HG03095 (cell line): ENCODE measurements around the gene SMIM45.

ENCODE experiments used
- ATAC-seq: cut with Tn5 transposase; IDR thresholded peaks from one replicate; pipeline ENCODE4 v1.9.1; 2021; ENCODE audit warnings: moderate library complexity; ENCODE audit not compliant: unreplicated experiment

Gene SMIM45

DNA sequence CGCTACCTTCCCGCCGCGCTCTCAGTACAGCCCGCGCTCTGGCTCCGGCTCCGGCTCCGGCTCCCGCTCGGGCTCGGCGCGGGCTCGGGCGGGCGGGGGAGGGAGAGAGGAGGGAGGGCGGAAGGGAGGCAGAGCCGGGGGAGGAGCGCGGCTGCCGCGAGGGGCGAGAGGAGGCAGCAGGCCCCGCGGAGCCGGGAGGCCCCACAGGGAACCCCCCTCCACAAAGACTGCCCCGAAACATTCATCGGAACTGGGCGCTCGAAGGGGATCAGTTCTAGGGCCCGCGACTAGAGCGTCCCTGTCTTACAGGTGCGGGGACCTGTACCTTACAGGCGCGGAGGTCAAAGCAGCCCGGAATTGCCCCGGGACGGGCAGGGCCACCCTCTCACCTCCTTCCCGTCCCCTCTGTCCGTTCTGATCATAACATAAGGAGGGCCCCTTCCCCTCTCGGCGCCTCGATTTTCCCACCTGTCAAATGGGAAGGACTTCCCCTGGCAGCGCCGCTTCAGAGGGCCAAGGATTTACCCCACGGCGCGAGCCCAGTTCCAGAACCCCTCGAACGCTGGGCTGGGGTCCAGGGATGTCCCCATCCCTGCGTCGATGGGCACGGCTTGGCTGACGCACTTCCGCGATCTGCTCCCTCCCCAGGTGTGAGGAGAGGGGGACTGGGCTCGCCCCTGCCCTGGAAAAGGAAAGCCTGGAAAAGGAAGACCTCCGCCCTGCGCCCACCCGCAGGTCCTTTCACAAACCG lies 36.7 kb upstream of the SMIM45 start, which contains the start of gene SHISA8:
Gene SHISA8 (minus strand): TSS at position 40 of the 751 bp plus-strand sequence. CDS start 407 bp downstream, outside the sequence.
- no peak for ATAC-seq

DNA sequence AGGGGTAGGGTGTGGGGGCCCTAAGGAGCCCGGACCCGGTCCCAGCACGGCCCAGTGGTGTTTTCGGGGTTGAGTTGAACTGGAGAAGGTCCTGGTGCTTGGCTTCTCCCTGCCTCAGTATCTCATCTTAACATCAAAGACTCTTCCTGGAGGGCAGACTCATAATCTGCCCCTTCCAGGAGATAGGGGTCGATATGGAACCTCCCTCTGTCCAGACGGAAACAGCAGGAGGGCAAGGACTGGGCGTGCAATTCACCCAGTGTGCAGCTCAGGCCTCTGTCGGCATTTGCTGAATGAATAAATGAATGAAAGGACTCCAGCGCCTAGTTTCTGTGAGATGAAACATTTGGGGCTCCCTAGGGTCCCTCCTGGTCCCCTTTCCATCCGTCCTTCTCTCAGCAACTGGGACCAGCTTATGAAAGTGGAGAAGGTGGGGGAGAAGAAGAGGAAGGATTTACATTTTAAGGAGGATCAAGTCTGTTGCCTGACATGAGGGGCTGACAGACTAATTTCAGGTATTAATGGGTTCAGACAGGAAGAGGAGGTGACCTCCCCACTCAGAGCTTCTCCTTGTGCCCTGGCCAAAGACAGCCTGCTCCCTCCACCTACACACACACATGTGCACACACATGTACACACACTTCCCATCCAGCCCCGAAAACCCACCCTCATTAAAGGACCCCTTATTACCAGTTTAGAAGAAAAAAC lies 36.0 kb upstream of the SMIM45 start:
- no peak for ATAC-seq

DNA sequence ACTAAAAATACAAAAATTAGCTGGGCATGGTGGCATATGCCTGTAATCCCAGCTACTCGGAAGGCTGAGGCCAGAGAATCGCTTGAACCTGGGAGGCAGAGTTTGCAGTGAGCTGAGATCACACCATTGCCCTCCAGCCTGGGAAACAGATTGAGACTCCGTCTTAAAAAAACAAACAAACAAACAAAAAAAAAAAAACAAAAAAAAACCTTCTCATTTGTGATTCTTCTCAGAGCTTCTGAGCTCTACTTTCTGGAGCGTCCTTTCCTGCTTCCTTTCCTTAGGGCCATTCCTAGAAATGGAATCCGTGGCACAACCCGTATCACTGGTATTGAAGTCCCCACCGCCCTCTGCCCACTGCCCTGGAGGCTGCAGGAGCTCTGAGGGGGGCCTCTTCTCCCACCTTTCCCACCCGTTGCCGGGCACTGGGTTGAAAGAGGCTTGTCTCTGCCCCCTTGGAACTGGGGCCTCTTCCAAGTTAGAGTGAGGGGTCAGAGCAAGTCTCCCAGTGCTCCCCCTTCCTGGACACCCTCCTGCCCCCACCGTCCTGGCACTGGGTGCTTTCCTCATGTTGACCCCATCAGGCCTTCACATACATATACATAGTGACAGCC lies 35.1 kb upstream of the SMIM45 start:
- no peak for ATAC-seq

DNA sequence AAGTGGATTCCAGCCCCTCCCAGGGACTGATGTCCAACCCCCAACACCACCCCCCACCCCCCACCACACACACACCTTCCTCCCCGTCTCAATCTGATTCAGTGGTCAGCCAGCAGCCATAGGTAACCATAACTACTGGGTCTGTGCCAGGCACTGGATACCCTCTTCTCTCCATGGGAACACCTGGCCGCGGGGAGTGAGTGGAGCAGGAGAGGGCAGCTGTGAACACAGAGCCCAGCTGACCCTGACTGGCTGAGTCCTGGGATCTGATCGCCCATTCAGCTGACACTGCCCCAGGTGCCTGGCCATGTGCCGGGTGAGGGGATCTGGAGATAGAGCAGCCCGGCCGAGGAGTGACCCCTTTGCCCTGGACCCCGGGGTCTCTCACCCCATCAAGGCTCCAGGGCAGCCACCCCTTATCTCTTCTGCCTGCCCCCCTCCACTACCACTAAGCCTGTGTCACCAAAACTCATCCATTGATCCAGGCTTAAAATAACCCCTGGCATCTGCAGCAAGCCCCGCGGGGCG lies 34.5 kb upstream of the SMIM45 start:
- ATAC-seq: no peak

DNA sequence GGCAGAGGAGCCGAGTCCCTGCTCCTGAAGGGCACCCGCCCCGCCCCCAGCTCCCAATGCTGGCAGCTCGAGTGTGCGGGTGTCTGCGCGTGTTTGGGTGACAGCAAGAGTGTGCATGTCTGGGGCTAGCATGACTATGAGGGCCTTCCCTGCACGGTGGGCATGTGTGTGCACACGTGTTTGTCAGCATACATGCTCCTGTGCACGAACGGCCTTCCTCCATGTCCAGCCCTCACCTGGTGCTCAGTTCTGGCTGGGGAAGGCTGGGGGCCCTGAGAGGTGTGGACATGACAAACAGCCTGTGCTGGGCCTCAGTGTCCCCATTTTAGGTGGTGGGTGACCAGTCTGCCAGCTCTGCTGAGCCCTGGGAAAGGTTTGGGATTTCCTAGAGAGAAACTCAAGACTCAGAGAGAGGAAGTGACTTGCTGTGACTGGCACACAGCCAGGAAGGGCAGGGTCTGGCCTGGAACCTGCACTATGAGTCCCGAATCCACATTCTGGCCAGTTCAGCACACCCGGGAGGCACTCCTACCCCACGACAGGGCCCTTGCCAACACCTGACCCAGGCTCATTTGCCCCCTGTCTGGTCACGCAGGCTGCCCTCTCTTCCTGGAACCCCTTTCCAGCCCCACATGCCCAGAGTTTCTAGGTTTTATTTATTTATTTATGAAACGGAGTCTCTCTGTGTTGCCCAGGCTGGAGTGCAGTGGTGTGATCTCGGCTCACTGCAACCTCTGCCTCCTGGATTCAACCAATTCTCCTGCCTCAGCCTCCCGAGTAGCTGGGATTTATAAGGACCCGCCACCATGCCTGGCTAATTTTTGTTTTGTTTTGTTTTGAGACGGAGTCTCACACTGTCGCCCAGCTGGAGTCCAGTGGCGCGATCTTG lies 33.8 kb upstream of the SMIM45 start:
- no peak for ATAC-seq

DNA sequence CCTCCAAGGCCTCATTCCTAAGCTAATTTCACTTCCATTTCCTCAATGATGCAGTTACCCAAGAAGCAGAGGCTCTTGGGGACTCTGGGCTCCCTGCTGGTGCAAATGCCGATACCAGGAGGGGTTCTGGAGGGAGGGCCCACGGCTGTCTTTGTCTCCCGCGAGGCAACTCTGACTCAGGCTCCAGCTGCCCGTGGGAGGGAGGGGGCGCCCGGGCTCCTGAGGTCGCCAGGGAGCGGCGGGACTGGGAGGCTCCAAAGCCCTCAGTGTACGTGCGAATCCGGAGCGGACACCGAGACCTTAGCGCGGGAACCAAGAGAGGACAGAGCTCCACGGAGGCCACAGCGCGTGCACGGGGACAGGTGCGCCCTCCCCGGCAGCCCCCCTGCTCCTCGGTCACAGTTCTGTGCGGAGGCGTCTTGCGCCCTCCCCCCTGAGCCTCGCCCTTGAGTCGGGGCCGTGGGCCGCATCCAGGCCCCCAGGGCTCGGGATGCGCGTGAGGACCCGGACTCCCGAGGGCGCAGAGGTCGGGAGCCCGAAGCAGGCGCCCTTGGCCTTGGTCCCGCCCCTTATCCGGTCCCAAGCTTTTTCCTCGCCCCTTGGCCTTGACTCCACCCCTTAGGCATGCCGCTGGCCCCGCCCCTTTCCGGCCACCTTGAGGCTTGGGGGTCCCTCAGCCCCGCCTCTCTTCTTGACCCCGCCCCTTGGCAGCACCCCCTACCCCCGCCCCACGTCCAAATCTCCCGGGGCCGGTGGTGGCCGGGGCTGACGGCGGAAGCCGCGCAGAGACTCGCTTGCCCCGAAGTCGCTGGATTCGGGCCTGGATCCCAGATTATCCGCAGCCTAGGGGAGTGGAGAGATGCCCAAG lies 32.4 kb upstream of the SMIM45 start:
- peak; percentile 26 for ATAC-seq

DNA sequence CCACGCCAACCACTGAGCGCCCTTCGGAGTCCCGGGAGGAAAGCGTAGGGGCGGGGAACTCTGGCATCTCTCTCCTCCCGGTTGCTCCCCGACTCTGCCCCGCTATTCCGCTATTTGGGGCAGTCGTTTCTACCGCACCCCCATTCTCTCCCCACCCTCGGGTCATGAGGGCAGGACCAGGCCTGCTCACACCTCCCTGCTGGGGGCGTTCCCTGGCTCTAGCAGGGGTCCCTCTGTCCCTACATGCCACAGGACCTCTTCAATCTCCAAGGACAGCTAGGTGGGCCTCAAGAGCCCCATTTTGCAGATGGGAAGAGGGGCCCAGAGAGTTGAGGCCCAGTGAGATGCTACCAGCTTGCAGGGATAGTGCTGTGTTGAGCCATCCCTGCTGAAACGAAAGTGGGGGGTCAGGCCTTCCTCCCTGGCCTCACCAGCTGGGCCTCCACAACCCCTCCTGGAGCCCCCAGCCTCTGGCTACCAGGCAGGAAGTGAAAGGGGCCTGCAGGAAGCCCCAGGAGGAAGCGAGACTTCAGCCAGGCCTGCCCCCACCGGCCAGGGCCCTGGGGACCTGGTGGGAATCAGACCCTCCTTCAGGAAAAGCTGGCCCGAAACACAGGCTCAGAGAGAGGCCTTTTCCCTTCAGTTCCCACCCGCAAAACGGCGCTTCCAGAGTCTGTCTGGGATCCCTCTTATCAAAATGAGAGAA lies 31.5 kb upstream of the SMIM45 start:
- ATAC-seq: peak; percentile 15

DNA sequence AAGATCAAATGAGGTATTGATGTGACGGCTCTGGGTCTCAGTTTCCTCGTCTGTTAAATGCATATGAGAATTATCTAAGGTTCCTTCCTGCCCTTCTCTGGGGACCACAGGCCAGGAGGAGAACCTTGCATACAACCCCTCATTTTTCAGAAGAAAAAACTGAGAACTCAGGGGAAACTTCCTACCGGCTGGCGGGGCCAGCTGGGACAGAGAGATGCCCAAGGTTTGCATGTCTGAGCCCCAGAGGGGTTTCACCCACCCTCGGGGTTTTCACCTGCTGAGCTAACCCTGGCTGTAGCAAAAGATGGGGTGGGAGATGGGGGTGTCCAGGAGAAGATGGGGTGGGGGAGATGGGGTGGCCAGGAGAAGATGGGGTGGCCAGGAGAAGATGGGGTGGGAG lies 29.6 kb upstream of the SMIM45 start:
- no peak for ATAC-seq

DNA sequence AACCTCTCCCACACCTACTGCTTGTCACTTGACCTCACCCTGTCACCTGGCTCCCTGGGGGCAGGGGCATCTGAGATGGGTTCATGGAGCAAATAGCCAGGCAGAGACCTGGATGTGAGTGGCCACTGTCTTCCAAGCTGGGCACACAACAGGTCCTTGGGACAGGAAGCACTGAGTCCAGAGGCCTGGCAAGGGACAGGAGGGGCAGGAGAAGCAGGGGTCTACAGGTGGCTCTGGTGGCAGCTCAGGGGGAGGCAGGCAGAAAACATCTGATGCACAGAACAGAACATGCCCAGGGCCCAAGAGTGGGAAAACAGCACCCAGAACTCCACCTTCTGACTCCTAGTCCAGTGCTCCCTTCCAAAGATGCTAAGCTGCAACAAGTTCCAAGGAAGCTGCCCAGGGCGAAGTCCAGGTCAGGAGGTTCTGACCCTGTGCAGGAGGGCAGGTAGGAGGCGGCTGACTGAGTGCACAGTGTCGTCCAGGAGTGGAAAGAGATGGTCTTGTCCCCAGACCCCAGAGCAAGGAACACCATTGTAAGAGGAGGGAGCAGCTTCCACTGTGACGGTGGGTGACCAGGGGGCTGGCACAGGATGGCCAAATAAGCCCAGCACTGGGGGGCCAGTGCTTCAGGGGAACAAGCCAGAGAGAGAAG lies 28.9 kb upstream of the SMIM45 start:
- ATAC-seq: no peak

DNA sequence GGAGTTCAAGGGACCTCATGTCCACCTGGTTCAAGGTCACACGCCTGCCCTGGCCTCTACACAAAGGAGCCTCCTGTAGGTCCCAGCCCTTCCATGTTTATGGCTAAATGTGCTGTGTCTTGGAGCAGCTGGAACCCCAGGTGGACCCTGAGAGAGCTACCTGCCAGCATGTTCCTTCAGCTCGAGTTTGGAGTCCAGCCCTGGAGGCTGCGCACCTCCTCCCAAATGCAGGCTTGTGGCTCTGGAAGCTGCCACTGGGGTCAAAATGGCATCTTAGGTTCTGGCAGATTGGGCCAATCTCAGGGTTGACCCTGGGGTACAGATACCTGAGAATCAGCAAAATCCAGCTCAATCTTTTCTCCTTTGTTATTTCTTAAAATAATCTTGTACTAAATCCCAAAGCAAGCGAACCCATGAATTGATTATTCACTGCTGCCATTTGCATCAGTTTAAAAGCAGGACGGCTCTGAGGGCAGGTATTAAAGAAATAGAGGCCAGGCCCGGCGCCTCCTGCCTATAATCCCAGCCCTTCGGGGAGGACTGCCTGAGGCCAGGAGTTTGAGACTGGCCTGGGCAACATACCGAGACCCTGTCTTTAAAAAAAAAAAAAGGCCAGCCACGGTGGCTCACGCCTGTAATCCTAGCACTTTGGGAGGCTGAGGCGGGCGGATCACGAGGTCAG lies 28.2 kb upstream of the SMIM45 start:
- no peak for ATAC-seq

DNA sequence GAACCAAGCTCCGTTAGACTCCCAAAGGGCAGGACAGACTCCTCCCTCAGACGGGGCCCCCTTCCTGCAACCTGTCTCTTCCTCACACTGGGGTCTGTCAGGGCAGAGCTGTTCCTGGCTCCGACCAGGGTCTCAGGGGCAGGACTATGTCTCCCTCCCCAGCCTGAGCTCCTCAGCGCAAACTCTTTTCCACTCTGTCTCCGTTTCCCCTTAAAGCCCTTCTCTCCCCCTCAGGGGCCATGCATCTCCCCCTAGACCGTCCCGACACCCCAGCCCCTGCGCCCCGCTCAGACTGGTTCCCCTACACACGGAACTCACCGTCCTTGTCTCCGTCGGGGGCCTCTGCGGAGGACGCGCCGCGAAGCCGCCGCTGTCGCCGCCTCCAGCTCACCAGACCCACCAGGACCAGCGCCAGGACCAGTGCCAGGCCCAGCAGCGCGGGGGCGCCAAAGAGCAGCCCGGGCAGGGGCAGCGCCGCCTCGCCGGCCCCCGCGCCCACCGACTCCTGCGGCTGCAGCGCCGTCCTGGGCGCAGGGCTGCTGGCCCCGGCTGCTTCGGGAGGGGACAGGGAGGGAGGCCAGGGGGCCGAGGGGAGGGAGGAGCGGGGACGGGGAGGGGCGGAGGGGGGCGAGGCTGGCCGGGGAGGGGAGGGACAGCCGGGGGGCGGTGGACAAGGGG lies 26.0 kb upstream of the SMIM45 start:
- peak; percentile 32 for ATAC-seq

DNA sequence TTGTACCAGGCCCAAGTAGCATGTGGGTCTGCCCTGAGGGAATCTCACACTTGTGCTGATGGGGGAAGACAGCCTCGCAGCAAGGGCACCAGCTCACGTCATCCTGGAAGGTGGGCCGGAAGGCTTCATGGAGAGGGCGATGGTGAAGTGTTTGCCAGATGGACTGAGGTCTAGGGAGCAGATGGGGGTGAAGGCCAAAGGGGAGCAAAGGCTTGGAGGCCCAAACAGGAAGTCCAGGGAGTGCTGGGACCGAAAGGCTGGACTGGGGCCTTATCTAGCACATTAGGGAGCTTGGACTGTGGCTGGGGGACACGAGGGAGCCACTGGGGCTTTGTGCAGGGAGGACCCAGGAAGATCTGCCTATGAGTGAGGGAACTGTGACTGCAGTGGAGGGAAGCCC lies 24.1 kb upstream of the SMIM45 start:
- ATAC-seq: no peak

DNA sequence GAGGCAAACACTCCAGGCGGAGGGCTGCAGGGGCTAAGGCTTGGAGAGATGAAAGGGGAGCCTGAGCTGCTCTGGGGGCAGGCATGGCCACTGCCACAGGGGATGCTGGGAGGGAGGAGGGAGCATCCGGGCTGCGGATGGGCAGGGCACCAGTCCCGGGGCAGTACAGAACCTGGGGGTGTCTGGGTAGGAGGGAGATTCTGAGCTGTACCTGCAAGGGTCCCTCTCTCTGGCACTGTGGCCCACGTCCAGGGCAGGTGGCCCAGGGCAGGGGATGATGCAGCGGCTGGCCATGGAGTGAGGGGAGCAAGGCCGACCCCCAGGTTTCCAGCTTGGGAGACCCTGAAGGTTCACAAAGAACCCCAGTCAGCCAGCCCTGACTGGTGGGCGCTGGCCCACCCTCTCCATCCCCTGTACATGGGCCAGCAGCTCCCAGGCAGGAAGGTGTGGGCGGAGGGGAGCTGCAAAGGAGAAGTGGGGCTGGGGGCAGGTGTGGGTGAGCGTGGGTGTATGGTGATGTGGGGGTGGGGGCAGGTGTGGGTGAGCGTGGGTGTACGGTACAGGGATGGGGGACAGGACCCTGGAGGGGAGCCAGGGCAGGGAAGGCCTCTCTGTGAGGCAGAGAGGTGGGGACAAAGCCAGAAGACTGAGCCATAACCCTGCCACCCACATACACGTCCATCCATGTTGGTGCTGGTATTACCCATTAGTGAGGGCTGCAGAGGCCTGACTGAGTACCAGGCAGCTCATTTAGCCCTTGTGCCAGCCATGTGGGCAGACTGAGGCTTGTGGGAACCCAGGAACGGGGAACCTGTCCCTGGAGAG lies 23.1 kb upstream of the SMIM45 start:
- ATAC-seq: no peak

DNA sequence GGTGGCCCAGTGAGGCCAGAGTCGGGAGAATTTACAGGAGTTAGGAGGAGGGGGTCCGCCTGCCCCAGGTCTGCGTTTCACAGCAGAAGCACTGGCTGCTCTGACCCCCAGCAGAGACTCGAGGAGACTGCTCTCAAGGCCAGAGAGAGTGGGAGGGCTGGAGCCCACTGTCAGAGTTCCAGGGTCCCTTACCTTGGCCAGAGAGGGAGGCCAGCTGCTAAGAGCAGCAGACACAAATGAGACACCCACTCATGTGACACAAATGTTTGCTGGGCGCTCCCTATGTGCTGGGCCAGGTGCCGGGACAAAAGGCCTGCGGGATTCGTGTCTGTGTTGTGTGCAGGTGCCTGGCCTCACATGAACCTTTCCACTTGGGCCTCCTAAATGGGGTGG lies 22.5 kb upstream of the SMIM45 start:
- no peak for ATAC-seq

DNA sequence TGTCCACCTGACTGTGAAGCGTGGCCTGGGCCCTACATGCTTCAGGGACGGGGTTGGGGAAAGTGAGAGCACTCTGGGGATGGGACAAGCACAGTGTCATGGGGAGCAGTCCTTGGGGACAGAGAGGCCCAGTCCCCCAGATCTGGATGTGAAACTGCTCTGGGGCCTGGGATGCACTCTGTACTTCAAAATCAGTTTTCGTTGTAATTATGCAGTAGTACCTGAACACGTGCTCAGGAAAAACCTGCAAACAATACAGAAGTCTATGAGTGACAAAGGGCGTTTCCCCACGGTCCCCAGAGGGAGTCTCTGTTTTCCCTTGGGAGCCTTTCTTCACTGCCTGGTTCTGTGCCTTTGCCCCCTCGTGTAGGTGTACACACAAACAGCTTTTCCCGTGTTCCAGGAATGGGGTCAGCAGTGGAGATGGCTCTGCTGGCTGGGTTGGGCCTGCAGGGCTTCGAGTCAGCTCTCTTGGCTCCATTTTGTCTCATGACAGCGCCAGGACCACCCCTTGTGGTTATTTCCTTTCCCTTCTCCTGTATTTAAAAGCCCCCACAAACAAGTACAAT lies 20.2 kb upstream of the SMIM45 start:
- ATAC-seq: no peak

DNA sequence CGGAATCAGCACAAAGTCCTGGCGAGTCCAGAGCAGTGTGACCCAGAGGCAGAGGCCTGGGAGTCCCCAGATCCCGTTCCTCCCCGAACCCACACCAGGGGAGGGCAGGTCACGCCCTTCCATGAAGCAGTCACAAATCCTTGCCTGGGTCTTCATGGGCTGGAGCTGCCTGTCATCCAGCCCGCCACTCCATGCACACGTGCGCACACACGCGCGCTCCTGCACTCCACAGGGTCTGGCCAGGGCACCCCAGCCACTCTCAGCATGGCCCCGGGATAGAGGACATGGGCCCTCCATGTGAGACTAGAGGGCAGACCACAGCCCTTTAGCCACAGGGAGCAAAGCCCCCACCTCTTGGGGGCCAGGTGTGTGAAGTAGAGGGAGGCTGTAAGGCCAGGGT lies 19.6 kb upstream of the SMIM45 start:
- ATAC-seq: no peak
